Fibroblast of skin of right biceps (primary cell): ENCODE measurements around the gene EMILIN3.
"Not testable (repeated sequence)": the region's sequence is repeated elsewhere in the genome, so short reads cannot be mapped to it uniquely, and the experiment has no call there.

Experiments used
- DNase-seq: peaks from one replicate; pipeline ENCODE4 v3.0.0-alpha.2; 2013

EMILIN3 gene

DNA sequence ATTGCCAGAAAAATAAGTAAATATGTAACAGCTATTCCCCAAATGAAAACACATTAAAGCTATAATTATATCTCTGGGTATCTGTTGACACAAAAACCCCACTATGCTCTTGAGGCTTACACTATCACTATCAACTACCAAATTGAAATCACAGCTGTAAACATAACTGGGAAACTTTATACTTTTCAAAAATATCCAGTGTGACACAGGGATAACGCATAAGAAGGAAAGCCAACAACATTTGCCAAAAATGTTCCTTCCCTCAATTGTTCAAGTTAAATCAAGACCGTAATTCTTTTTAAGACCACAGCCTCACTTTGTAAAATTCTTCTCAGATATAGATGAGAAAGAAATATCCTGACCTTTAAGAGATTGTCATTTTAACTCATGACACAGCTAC lies 52.2 kb downstream of the EMILIN3 start:
- no peak for DNase-seq

DNA sequence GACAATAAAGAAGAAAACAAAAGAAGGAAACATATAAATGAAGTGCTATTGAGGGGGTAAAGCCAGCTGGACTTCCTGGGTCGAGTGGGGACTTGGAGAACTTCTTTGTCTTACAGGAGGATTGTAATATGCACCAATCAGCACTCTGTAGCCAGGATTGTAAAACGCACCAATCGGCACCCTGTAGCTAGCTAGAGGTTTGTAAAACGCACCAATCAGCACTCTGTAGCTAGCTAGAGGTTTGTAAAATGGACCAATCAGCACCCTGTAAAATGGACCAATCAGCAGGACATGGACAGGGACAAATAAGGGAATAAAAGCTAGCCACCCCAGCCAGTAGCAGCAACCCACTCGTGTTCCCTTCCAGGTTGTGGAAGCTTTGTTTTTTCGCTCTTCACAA lies 54.6 kb downstream of the EMILIN3 start:
- DNase-seq: not testable (repeated sequence)
